NCI-H526 treated with DMSO at 0.1 percent for 48 hours (cell line): ENCODE results near the gene SLC22A14.
"Not testable (repeated sequence)": the region's sequence is repeated elsewhere in the genome, so short reads cannot be mapped to it uniquely, and the experiment has no call there.

Experiments used
- DNase-seq: peaks from one replicate; lab custom pipeline; 2025; lab: John Stamatoyannopoulos, UW

The SLC22A14 gene

GRCh38 chr3:38270606-38271005 lies 11.5 kb upstream of the SLC22A14 start:
- DNase-seq: no peak

- no peak for DNase-seq
Observed at GRCh38 chr3:38271553-38271952, 10.5 kb upstream of the SLC22A14 start.

- DNase-seq: no peak
Observed at GRCh38 chr3:38274864-38275649, 7.0 kb upstream of the SLC22A14 start.

GRCh38 chr3:38275658-38276057 lies 6.4 kb upstream of the SLC22A14 start:
- DNase-seq: no peak

GRCh38 chr3:38276081-38276916 lies 5.8 kb upstream of the SLC22A14 start:
- DNase-seq: no peak

GRCh38 chr3:38276917-38277630 lies 5.0 kb upstream of the SLC22A14 start:
- DNase-seq: no peak

GRCh38 chr3:38278841-38279240 lies 3.3 kb upstream of the SLC22A14 start:
- DNase-seq: no peak

GRCh38 chr3:38283810-38284755 lies 2.0 kb downstream of the SLC22A14 start:
- DNase-seq: no peak

- no peak for DNase-seq
Observed at GRCh38 chr3:38284756-38285150, 2.7 kb downstream of the SLC22A14 start.

- DNase-seq: not testable (repeated sequence)
Observed at GRCh38 chr3:38289286-38290217, 7.5 kb downstream of the SLC22A14 start.

GRCh38 chr3:38297053-38297452 lies 15.0 kb downstream of the SLC22A14 start:
- DNase-seq: not testable (repeated sequence)

GRCh38 chr3:38297537-38297936 lies 15.4 kb downstream of the SLC22A14 start:
- DNase-seq: no peak

GRCh38 chr3:38297947-38298711 lies 16.0 kb downstream of the SLC22A14 start:
- DNase-seq: no peak

GRCh38 chr3:38306941-38307340 lies 24.8 kb downstream of the SLC22A14 start:
- DNase-seq: no peak

- no peak for DNase-seq
Observed at GRCh38 chr3:38307599-38307998, 25.5 kb downstream of the SLC22A14 start.

GRCh38 chr3:38308456-38308855 lies 26.4 kb downstream of the SLC22A14 start:
- DNase-seq: no peak

- no peak for DNase-seq
Observed at GRCh38 chr3:38311476-38311875, 29.4 kb downstream of the SLC22A14 start.

GRCh38 chr3:38311941-38312340 lies 29.8 kb downstream of the SLC22A14 start:
- no peak for DNase-seq

- no peak for DNase-seq
Observed at GRCh38 chr3:38312356-38312755, 30.3 kb downstream of the SLC22A14 start.
